Astrocyte of the spinal cord (primary cell): ENCODE results near the gene MED10.

Source experiments
- DNase-seq: peaks from one replicate; pipeline ENCODE4 v3.0.0; 2011; ENCODE audit warnings: low read depth, low spot score
- H3K4me3 ChIP-seq: 2 replicates; pipeline ENCODE4 v1.5.1; 2011; ENCODE audit warnings: low read depth, mild to moderate bottlenecking, low read length, moderate library complexity
- in situ Hi-C: cut with HindIII; loops from 2 replicates; pipeline ENCODE4 v1.10.0; 2017; ENCODE audit warnings: low sequenced_read_pairs
- TF ChIP-seq, protein P1 (sequence below): IDR thresholded peaks from 2 replicates; pipeline ENCODE4 v1.5.1; 2012; ENCODE audit warnings: low read depth, mild to moderate bottlenecking, low read length, inconsistent platforms

Gene MED10

DNA sequence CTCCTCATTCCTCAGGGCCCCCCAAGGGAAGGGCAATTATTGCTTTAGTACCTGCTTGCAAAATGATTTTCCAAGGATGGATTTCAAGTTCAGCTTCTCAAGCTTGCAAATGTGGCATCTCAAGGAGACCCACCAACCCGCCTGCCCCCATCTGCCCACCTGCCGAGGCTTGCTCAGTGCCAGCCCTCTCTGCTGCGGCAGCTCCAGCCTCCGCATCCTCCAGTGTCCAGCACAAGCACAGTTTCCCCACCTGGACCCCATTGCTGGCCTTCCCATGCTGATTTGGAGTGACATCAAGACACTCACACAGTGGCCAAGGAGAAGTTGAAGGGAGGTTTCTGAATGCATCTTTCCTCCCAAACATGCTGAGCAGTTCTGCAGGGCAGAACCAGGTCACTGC lies 31.2 kb downstream of the MED10 start:
- in situ Hi-C loops: no loop called here
- DNase-seq: no peak
- H3K4me3 ChIP-seq: no peak overlapping the region
- TF ChIP-seq, protein P1, sequence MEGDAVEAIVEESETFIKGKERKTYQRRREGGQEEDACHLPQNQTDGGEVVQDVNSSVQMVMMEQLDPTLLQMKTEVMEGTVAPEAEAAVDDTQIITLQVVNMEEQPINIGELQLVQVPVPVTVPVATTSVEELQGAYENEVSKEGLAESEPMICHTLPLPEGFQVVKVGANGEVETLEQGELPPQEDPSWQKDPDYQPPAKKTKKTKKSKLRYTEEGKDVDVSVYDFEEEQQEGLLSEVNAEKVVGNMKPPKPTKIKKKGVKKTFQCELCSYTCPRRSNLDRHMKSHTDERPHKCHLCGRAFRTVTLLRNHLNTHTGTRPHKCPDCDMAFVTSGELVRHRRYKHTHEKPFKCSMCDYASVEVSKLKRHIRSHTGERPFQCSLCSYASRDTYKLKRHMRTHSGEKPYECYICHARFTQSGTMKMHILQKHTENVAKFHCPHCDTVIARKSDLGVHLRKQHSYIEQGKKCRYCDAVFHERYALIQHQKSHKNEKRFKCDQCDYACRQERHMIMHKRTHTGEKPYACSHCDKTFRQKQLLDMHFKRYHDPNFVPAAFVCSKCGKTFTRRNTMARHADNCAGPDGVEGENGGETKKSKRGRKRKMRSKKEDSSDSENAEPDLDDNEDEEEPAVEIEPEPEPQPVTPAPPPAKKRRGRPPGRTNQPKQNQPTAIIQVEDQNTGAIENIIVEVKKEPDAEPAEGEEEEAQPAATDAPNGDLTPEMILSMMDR: no peak

DNA sequence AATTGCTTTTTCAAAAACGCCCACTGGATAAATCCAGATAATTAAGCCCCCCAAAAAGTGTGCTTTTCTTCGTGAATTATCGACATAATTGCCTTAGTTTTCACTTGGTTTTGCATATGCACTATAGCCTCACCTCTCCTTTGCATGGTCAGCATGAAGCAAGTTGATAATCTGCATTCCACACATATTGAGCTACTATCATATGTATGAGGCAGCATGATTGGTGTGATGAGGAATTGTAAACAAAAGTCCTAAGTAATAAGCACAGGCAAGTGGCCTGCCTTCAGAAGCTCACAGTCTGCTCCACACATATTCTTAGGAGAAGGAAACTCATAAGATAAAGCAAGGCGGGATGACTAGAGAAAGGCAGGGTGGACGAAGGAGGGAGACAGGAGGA lies 33.8 kb downstream of the MED10 start:
- TF ChIP-seq, protein P1: no peak
- DNase-seq: no peak
- in situ Hi-C loops: no loop called here
- H3K4me3 ChIP-seq: no peak overlapping the region

DNA sequence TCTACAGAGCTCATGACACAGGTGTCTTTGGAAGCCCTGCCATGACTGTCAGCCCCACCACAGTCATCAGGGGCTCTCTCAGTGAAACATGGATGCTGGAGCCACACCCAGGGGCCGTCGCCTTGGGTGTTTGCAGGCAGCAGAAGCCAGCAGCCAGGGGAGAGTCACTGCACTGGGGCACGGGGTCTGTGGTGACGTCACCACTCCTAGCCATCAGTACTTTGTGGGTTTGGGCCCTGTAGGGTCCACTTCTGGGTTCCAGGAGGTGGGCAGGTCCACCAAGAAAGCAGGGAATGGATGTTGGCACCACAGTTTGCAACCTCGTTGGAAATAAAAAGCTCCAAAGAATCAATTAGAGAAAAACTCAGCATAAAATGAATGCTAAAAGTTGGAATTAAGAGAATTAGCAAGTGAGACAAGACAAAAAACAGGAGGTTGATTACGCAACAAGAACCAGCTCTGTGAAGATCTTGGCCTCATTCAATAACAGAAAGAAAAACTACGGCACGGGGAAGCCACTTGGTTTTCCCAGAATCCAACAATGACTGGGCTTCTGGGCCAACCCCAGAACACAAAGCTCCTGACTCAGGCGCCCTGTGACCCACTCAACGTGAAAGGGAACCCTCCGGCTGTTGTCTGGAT lies 34.3 kb downstream of the MED10 start:
- no peak overlapping the region for H3K4me3 ChIP-seq
- in situ Hi-C loops: no loop called here
- no peak for DNase-seq
- TF ChIP-seq, protein P1: no peak

DNA sequence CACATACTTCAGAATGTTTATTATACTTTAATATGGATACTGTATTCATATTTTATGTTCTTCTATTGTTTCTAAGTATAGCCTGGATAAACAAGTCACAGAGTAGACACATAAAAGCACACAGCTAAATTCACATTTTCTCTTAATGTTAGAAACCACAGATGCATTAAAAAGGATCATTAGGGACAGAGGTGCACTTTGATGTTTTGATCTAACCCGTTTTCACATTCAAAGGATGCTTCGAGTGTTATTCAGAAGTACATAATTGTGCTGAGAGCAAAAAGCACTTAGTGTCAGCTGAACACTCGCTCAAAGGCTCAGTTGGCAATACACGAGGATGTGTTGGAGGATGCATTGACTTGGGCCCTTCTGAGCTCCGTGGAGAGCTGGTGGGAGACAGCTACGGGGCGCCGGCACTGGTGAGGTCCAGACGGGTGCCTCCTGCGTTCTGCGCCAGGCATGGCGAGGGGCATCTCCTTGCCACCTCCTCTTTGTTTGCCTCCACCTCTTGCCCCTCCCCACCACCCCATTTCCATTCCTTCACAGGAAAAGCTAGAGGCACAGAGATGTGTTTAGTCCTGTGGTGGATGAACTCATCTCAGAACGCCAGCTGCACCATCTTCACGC lies 35.5 kb downstream of the MED10 start:
- in situ Hi-C loops: no loop called here
- TF ChIP-seq, protein P1: no peak
- no peak for DNase-seq
- H3K4me3 ChIP-seq: no peak overlapping the region

DNA sequence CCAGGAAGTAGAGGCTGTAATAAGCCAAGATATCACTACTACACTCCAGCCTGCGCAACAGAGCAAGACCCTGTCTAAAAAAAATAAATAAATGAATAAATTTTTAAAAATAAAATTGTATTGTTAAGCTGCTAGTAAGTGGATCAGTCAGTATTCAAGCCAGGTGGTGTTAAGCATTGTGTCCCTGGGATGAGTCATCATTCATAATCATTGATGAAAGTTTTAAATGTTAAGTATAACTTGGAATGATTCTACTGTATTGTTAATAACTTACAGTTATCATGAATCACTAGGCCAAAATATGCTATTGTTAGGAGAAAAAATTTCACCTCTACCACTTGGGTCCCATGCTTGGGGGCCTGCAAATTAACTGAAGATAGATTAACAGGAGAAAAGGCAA lies 38.2 kb downstream of the MED10 start:
- no peak overlapping the region for H3K4me3 ChIP-seq
- in situ Hi-C loops: no loop called here
- DNase-seq: no peak
- TF ChIP-seq, protein P1: no peak

DNA sequence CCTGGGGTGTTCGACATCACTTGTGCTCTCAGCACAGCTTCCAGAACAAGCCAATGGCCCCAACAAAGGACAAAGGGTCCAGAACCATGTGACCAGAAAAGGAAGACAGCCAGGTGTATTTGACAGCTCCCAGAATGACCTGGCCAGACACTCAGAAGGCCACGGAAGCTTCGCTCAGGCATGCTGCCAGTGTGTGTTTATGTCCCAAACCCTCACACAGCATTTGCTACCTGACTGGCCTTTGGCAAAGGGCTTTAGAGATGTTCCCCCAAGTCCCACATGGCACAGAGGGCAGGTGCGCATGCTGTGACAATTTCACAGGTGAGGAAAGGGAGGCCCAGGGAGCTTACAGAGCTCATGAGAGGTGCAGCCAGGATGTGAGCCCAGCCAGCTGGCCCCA lies 39.5 kb downstream of the MED10 start:
- in situ Hi-C loops: no loop called here
- no peak for DNase-seq
- no peak overlapping the region for H3K4me3 ChIP-seq
- TF ChIP-seq, protein P1: no peak

DNA sequence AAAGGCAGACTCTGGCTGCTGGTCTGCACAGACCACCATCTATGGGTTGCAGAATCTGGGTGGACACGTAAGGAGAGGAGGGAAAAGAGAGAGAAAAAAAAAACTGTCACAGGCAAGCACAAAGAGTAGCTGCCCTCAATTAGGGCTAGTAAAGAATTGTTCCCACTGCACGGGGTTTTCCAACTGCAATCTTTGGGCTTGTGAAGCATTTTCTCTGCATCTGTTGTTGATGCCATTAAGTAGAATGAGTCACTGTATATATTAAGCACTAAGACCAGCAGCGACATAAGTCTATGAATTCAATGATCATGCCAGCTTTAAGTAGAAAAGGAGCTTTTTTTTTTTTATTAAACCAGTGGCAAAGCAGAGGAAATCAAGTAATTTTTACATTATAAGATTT lies 40.2 kb downstream of the MED10 start:
- TF ChIP-seq, protein P1: no peak
- no peak overlapping the region for H3K4me3 ChIP-seq
- in situ Hi-C loops: no loop called here
- no peak for DNase-seq
